Femur (tissue), 1 donor: ENCODE data around the gene OR14A16.

Experiments used
- DNase-seq: peaks from one replicate; pipeline ENCODE4 v3.0.0-alpha.2; 2017

OR14A16 gene, protein sequence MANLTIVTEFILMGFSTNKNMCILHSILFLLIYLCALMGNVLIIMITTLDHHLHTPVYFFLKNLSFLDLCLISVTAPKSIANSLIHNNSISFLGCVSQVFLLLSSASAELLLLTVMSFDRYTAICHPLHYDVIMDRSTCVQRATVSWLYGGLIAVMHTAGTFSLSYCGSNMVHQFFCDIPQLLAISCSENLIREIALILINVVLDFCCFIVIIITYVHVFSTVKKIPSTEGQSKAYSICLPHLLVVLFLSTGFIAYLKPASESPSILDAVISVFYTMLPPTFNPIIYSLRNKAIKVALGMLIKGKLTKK

DNA sequence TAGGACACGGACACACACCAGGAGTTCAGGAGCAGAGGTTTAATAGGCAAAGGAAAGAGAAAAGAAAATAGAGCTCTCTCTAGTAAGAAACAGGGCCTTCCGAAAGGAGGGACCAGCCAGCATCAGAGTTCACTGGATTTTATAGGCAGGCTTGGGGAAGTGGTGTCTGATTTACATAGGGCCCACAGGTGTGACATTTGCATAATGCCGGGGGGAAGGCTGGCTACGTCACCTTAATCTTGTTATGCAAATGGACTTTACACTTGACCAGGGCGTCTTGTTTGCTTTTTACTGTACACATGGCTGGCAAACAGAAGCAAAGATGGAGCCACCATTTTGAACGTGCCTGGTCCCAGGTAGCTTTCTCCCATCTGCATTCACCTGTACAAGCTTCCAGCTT is at the start of gene OR14A16:
TSS of gene OR14A16 (minus strand) at position 97 of the 400 bp plus-strand sequence. CDS start 8,390 bp downstream, outside the sequence.
- DNase-seq, result no peak

DNA sequence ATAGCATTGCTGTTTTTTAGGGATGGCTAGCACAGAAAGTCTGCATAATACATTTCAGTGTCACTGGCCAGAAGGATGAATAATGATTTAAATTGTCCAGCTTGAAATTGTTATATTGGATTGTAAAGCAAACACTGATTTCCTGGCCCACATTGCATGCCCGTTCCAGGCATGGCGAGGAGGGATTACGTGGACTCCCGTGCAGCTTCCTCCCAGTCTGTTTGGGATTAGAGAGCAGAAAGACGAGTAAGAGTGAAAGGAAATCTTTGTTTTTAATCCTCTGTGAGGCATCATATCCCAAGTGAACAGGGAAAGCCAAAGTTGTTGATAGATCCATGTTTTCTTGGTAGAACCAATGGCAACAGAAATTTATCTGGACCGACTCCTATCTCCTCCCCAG is 41.5 kb upstream of the OR14A16 start:
- DNase-seq, result no peak

DNA sequence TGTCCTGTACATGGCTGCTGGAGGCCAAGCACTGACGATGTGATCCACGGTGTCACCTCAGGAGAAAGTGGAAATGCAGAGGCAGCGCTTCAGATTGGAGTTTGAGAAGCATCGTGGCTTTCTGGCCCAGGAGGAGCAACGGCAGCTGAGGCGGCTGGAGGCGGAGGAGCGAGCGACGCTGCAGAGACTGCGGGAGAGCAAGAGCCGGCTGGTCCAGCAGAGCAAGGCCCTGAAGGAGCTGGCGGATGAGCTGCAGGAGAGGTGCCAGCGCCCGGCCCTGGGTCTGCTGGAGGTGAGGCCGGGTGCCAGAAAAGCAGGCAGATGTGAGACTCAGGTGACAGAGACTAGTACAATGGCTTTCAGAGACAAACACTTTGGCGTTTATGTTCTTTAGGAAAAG is 40.7 kb upstream of the OR14A16 start:
- DNase-seq, result no peak

DNA sequence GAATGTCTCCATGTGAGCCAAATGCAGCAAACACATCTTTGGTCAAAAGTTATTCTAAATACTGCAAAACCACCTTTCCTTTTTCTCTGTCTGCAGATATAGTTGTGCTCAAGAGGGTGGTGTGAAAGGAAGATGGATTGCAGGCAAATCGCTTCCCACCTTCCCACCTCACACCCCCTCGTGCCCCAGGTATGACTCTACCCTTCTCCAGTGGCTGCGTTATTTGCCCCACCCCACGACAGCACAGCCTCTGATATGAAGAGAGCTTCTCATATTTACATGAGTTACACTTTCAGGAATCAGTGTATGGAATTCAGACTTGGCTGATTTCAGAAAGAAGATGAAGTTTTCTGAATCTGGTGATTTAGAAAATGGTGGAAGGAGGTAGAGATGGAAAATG is 38.8 kb upstream of the OR14A16 start:
- DNase-seq, result no peak

DNA sequence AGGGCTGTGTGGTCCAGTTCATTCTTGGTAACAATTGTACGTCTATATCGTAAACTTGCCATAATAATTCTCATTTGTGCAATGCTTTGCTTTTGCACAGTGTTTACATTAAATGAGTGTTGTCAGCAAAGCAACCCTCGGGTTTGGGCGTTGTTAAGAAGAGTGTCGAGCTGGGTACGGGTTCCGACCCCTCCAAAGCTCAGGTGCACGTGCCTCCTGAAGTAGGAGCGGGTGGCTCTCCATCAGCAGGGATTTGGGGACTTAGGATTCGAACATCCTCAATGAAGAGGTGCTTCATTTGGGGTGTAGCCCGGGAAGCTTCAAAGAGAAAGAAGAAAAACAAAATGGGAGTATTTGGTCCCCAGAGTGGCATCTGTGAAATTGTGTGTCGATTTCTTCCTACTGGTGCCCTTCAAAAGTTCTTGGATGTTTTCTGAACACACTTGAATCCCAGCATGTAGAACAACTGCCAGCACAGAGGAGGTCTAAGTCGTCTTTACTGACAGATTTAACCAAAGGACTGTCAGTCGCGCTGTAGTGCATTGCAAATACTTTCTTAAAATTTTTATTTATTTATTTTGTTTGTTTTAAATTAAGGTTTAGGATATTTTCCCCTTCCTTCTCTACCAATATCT is 34.2 kb upstream of the OR14A16 start:
- no peak for DNase-seq

DNA sequence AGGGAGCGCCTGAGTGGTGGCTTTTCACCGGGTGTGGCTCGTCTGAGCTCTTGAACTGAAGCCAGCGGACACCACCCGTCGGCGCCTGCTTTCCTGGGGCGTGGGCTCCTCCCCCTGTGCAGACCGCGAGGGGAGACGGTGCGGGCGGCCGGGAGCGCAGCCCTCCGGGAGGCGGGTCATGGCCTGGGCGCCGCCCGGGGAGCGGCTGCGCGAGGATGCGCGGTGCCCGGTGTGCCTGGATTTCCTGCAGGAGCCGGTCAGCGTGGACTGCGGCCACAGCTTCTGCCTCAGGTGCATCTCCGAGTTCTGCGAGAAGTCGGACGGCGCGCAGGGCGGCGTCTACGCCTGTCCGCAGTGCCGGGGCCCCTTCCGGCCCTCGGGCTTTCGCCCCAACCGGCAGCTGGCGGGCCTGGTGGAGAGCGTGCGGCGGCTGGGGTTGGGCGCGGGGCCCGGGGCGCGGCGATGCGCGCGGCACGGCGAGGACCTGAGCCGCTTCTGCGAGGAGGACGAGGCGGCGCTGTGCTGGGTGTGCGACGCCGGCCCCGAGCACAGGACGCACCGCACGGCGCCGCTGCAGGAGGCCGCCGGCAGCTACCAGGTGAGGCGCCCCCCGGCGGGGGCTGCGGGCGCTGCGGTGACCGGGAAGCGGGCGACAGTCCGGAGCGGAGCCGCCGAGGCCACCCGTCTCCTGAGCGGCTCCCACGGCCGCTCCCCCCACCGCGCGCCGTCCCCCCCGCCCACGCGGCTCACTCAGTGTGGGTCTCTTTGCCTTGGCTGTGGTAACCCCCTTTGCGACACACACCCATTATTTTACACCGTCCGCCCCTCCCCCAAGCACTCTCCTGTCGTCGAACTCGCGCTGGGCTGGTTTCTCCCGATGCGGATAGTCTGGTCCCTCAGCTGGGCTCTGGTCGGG is 33.4 kb upstream of the OR14A16 start, which contains the start of gene TRIM58:
TSS of gene TRIM58 (plus strand) at position 119 of the 916 bp plus-strand sequence. CDS start at position 179, 60 bp downstream.
- peak; percentile 64 for DNase-seq

DNA sequence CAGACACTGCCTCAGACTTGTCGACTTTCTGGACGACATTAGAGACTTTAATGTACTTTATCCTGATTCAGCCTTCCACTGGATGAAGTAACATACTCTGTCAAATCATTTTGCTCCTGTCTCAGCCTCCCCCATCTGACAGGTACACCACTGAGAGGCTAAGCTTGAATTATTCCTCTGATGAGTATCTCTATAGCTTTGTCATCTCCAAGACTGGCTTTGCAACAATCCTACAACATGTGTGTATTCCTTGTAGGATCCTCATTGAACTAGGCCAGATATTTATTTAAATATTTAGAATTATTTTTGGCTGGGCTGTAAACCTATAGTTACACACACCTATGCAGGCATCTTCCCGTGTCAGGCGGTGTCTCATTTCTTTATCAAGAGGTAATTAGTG is 32.0 kb upstream of the OR14A16 start:
- no peak for DNase-seq

DNA sequence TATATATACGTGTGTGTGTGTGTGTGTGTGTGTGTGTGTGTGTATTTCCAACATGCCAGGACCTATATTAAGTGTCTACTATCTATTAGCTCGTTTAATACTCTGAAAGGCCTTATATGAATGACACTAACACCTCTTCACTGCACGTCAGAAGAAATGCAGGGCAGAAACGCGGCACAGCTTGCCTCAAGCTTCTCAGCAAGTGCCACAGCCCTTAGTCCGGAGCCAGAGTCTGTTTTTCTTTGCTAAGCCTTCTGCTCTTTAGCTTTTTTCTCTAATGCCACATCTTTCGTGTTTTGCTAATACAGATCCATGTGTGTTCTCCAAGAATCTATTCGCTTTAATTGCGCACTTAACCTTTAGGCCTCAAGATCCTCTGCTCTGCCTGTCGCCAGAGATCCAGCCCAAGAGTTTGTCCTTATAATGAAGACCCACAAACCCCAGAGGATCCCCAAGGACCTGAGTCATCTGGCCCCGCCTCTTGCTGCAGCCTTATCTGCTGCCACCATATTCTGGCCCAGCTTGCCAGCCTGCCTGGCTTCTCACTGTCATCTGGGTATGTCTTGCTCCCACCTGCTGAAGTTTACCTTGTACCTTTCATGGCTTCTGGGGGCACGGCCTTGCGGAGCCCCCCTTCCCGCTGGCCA is 31.1 kb upstream of the OR14A16 start:
- DNase-seq, result peak; percentile 40

DNA sequence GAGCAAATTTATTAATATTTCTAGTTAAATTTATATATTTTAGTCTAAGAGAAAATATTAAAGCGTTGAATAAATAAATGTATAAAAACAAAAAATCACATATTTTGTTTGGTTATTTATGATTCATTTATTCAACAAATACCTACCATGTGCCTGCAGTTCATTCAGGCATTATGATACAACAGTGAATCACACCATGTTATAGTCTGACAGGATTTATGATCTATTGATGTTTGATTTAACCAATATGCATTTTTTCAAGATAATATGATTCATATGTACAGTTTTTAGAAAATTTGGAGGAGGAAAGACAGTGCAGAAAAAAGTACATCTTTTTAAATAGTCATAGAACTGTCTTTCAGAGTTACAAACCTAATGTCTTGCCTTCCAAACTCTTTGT is 25.7 kb upstream of the OR14A16 start:
- DNase-seq, result no peak

DNA sequence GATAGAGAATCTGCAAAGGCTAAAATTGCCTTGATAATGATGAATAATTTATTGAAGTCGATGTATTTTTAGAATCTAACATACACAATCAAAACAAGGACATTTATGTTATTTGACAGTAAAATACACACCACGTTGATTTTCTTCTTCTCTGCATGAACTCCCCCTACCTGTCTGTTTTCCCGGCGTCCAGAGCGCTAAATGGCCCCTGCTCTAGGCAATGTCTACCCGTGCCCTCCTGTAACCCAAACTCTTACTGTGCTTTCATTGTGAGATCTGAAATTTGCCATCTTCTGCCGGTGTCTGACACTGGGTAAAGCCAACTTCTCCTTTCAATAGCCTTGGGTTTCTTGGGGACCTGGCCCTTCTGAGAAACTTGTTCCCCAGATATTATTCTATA is 24.4 kb upstream of the OR14A16 start:
- no peak for DNase-seq

DNA sequence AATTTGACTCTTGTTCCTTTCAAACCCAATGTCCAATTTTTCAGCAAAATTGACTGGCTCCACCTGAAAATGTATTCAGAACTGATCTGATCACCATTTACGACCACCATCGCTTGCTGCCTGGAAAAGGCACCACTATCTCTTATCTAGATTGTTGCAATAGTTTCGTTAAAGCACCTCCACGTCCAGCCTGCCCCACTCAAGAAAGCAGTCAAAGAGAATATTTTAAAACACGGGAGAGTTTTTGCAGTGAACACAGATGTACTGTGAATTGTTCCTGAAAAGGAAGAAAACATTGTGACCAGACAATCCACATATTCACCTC is 21.7 kb upstream of the OR14A16 start:
- no peak for DNase-seq

DNA sequence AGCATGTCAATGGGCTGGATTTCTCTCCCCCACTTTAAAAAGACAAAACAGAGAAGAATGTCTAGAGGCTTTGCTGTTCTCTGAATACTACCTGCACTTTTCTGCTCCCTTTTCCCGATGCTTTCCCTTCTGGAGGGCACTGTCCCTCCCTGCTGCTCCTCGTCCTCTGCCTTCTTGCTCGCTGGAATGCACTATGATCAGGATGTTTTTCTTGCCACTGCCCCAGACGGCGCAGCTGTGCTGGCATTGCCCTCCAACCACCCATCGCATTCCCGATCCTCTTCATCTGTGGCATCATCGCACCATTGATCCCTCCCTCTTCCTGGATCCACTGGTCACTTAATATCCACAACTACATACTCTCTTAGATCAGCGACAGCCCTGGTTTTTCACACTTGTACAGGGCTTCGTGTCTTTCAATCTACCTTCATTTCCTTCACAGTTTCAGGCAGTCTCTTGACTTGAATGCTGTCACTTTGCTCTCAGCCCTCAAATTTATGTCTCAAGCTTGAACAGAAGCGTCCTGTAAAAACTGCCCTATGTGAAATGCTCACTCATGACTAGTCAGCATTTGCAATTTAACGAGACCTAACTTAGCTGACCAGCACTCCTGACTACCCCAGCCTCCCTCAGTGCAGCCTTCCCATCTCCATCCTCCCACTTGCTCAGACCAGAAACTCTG is 21.2 kb upstream of the OR14A16 start:
- no peak for DNase-seq

DNA sequence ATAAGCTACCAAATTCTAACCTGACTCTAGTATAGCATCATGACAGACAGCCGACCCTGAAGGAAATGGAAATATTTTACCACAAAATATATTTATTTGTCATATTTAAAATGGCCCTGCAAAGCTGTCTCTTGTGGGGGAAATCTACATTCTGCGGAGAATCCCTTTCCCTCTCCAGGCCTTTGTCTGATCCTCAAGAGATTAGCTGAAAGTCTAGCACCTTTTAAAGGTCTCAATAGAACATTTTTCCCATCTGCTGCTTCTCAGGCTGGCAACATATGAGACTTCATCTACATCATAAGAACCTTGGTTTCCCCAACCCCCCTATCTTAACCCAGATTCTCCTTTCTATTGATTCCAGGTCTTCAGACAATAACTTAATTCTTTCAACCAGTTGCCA is 19.5 kb upstream of the OR14A16 start:
- DNase-seq, result no peak

DNA sequence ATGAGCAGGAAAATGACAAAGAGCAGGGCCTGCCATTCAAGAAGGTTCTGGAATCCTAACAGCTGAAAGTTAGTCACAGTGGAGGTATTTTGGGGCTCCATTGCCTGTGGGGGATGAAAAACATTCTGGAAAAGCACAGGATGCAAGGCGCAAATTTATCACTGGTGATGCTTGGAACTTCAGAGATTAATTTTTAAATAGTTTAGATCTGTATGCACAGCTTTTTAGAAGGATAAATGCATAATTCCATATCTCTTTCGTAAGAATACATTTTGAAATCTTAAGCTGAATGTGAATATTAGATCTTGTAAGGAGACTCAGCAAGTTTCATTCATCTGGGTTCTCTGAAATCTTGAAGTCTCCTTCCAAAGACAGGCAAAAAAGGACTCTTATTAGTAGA is 17.9 kb upstream of the OR14A16 start, which contains the start of gene OR11L1:
TSS of gene OR11L1 (minus strand) at position 101 of the 400 bp plus-strand sequence. CDS start at position 101, 0 bp downstream.
- no peak for DNase-seq

DNA sequence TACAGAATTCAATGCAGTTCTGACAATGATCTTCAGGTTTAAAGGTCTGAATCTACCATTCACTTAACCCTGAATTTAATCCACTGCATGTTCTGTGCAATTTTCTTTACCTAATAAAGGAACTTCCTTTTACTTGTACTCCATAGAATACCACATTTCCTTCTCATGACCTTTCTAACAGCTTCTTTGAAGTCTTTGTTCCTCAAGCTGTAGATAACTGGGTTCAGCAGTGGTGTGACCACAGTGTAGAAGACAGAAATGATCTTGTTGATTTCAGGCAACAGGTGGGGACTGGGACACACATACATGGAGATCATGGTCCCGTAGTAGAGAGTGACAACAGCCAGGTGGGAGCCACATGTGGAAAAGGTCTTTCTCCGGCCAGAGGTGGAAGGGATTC is 16.9 kb upstream of the OR14A16 start:
- DNase-seq, result no peak

DNA sequence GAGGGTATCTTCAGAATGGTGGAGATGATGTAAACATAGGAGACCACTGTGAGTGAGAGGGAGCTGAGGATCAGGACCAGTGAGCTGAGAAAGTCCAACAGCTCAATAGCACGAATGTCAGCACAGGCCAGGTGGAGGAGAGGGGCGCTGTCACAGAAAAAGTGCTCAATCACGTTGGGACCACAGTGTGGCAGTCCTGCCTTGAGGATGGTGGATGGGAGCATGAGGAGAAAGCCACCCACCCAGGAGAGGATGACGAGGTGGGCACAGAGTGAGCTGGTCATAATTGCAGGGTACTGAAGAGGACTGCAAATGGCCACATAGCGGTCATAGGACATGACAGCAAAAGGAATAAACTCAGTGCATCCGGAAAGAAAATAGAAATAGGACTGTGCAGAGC is 9.7 kb upstream of the OR14A16 start:
- no peak for DNase-seq

DNA sequence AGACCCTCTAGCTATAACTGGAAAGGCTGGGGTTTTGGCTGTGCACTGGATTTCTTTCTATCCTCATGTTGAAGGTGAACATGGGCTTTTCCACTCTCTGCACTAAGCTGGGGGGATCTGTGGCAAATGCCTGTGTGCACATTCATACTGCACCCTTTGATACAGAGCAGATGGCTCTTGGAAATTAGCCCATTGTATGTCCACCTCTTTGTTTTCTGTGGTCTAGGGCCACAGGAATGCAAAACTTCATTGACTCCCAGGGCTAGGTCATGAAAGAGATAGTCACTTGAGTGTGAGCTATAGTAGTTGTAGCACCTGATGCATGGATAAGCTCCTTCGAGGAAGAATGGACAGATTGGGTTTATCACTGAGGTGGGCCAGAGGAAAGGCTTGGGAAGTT is 5.7 kb upstream of the OR14A16 start:
- DNase-seq, result no peak

DNA sequence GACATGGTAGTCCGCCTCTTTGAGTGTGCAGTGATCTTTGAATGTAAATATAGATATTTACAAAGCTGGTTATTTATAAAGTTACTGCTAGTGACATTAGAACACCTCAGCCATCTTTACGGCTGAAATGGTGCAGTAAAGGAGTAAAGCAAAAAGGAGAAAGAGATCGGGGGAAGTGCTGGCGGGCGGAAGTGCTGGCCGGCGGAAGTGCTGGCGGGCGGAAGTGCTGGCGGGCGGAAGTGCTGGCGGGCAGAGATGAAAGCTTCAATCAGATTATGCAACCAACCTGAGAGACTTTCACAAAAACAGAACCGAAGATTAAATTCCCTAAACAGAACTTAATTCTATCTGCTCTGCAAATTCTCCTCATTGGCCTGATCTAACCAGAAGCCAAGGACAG is 1.4 kb upstream of the OR14A16 start:
- no peak for DNase-seq

DNA sequence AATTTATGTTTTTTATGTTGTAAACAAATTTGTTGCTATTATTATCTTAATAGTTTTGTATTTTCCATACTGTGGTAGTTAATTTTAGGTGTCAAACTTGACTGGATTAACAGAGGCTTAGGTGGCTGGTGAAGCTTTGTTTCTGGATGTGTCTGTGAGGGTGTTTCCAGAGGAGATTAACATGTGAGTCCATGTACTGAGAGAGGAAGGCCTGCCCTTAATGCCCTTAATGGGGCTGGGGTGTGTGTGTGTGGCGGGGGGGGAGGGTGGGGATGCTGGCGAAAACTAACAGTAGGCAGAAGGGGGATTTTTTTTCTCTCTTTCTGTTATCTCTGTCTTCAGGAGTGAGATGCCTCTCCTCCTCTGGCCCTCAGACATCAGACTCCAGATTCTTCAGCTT is 1.9 kb downstream of the OR14A16 start:
- no peak for DNase-seq

DNA sequence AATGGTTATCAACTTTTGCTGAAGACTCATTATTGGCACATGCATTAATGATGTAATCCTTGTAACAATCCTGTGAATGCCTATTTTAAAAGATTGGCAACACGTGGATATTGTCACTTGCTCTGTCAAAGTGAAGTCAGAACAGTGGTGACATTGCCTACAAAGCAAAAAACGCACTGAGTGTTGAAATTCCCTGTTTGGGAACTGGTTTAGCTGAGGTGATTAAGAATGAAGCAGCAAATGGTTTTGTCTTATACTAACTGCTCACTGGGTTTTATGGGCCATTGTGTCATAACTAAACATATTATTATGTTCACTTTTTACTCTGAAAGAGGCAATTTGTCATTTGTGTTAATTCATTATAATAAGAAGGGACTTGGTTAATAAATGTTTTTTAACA is 11.3 kb downstream of the OR14A16 start:
- no peak for DNase-seq

DNA sequence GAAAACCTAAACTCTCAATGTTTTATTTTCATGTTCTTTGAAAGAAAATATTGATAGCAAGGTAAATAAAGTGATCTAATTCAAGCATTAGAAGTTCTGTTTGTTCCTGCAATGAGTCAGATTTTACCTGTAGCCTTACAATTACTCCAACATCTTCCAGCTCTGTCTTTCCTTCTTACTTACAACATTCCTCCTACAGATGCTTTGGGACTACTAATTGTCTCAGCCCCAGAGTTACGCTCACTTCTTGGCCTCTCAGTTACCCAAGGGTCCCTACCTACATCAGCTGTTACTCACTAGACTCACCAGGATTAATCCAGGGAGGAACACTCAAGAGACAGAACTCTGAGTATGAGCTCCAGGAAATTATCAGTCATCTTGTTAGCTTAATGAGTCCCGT is 26.4 kb downstream of the OR14A16 start:
- no peak for DNase-seq

DNA sequence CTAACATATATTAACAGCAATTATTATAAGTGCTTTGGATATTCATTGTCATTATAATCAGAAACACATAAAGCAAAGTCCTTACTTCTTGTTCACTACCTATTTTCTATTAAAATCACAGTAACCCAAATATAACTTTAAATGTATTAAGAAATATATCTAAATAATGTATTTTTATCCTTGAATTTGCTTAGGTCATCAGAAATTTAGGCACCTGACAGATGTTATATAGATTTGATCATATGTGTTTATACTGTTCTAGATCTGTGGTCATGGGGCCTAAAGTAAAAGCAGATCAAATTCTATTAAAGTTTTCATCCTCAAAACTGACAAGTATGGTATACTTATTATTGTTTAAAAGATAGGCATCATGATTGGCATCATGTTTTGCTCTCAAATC is 54.3 kb downstream of the OR14A16 start:
- DNase-seq, result no peak
